Pancreas (tissue), 10 donors: Measurements from ENCODE around the gene RBM6. TPM values are rescaled to one million over a fixed set of nuclear protein-coding genes. Genes with fewer than 3 reads are reported as not detected.

Experiments used
- ATAC-seq, 4 donors: fragments of 200-7000 bp; cut with Tn5 transposase; one replicate each; pipeline versions ENCODE4 v1.8.0 to v1.9.1; 2020; ENCODE audit warnings: mild to moderate bottlenecking in 4 of 4, moderate library complexity in 4 of 4
- DNase-seq, 6 donors: peaks; one replicate each; pipeline ENCODE4 v3.0.0-alpha.2; 2020
- FAIRE-seq: peaks from 2 replicates; lab custom pipeline; 2012; peaks lifted over from hg19 to GRCh38; lab: Jason Lieb, UNC
- H3K27ac ChIP-seq, 4 donors: fragments of 200-600 bp; sonication (generic); 1 replicate in 3 of 4; 2 replicates in 1 of 4; pipeline versions ENCODE4 v1.5.0 to v1.8.0; 2020
- H3K27me3 ChIP-seq, 4 donors: fragments of 200-600 bp; one replicate each; pipeline ENCODE4 v1.8.0; 2021
- H3K36me3 ChIP-seq, 3 donors: fragments of 200-600 bp; sonication (generic) in 1 of 3; one replicate each; pipeline versions ENCODE4 v1.5.0 to v1.8.0; 2020 to 2021
- H3K4me1 ChIP-seq, 3 donors: fragments of 200-600 bp; one replicate each; pipeline ENCODE4 v1.8.0; 2021
- H3K4me3 ChIP-seq, 4 donors: fragments of 200-600 bp; sonication (generic) in 2 of 4; one replicate each; pipeline versions ENCODE4 v1.5.0 to v1.8.0; 2020 to 2021
- H3K9me3 ChIP-seq, 4 donors: fragments of 200-600 bp; one replicate each; pipeline ENCODE4 v1.8.0; 2021
- WGBS, 2 donors: extraction: QIAGEN DNeasy Blood & Tissue Kit; methylation state at CpG; one replicate each; pipeline ENCODE4 v1.1.7; 2013; 5-methylcytosine and 5-hydroxymethylcytosine counted together
- intact Hi-C, 3 donors: fragments of 100-400 bp; cut with DNase I; formaldehyde crosslinking; loops; one replicate each; pipeline versions ENCODE4 v1.11.1 to v1.14.2; 2022
- polyA plus RNA-seq, 2 donors: library from polyadenylated mRNA; stranded (reverse); fragments of 200-250 nt; gene quantifications; one replicate each; pipeline ENCODE4 v1.2.3, GENCODE V29; 2013
- total RNA-seq, 6 donors: library from RNA; stranded (reverse); fragmentation: NEBNext Ultra II Directional in 4 of 6; extraction: Animal tissue kit (Norgen Biotek cat#: 25700) in 4 of 6; gene quantifications; one replicate each; pipeline versions ENCODE4 v1.2.1 to v1.2.4, GENCODE V29; 2021 to 2023
- TF ChIP-seq, protein P1 (sequence below), 4 donors: fragments of 200-600 bp; sonication (generic) in 3 of 4; IDR thresholded peaks; one replicate each; pipeline versions ENCODE4 v1.5.0 to v1.8.0; 2021; ENCODE audit warnings: antibody characterized with exemption in 4 of 4
- donor health status: healthy with polysubstance abuse.
- donor health status: DM: no; HTN: no; CAD: no; lungs with moderate emphysema.
- donor health status: DM: no; HTN: no; CAD: no.
- donor health status: control.
- donor health status: control.
- donor health status: Bipolar disorder and iron deficiency.
- donor health status: DM: yes; HTN: yes; CAD: no.
- donor health status: DM: no; HTN: no; CAD: no.
- donor health status: DM: no; HTN: no; CAD: no.
- donor health status: DM: yes; HTN: yes; CAD: no.

Gene RBM6
- total and polyA plus RNA-seq, 8 donors, result 24.9 to 249 (median 43.9) TPM

DNA sequence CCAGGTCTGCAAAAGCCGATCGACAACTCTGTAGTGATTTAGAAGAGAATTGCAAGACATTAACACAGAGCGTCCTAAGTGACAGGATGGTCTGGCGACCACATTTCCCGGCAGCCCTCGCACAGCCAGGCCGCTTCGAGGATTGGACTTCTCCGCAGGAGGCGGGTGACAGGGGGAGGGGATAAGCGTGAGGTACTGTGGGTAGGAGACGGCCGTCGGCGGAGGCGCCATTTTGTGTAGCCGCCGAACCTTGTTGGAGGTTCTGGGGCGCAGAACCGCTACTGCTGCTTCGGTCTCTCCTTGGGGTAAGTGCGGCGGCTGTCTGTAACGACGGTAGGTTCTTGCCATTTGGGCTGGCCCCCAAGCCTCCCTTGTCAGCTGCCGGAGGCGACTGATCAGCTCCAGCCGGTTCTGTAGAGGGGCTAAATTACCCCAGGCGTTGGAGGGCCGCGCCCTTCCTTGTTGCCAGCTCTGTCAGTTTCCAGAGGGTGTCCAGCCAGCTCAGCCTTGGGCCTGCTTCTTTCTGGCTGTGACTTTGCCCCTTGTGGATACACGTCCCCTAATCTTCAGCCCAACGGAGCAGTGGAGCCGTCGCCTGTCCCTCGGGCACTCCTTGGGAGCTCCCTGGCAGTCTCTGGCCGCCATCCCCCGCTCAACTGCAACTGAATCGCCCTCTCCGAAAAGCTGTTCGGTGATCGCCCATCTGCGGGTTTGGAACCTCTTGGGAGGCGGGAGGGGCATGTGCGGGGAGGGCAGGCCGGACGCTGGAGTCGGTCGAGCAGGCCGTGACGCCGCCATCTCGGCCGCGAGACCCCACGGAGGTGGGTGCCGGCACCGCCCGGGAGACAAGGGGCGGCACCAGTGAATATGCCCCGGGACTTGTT is 149.0 kb downstream of the RBM6 start, which contains the start of gene RBM5:
RBM5 (plus strand) TSS at position 195 of the 884 bp plus-strand sequence. CDS start 1,516 bp downstream, outside the sequence.
- Histone ChIP-seq H3K36me3 (peaks cover 0 to 34% (median 13%) of the 10 kb centered on the region in 3 donors), H3K27me3 (no peaks in the 10 kb centered on the region), H3K9me3 (no peaks in the 10 kb centered on the region), H3K4me3 (peak within 1 kb of the TSS; percentile 58 to 99 (median 96)), H3K4me1 (peaks cover 6 to 14% (median 14%) of the 10 kb centered on the region in 3 donors), H3K27ac (peak within 1 kb of the TSS; percentile 88 to 96 (median 92))
- FAIRE-seq, result peak; percentile 66
- DNase-seq, result peak; percentile 89 to 96 (median 90)
- WGBS, 2 donors, result 0% methylated on average over 61 of the region's 61 CpGs
- ATAC-seq, result peak; percentile 99 to 100 (median 99)
- intact Hi-C loops, result no loop called here
- TF ChIP-seq, protein P1, sequence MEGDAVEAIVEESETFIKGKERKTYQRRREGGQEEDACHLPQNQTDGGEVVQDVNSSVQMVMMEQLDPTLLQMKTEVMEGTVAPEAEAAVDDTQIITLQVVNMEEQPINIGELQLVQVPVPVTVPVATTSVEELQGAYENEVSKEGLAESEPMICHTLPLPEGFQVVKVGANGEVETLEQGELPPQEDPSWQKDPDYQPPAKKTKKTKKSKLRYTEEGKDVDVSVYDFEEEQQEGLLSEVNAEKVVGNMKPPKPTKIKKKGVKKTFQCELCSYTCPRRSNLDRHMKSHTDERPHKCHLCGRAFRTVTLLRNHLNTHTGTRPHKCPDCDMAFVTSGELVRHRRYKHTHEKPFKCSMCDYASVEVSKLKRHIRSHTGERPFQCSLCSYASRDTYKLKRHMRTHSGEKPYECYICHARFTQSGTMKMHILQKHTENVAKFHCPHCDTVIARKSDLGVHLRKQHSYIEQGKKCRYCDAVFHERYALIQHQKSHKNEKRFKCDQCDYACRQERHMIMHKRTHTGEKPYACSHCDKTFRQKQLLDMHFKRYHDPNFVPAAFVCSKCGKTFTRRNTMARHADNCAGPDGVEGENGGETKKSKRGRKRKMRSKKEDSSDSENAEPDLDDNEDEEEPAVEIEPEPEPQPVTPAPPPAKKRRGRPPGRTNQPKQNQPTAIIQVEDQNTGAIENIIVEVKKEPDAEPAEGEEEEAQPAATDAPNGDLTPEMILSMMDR (IDR thresholded peaks at IDR 0.05), result no peak

GRCh38 chr3:50089609-50089945 is 149.6 kb downstream of the RBM6 start:
- Histone ChIP-seq H3K4me3 (peak overlapping the region; percentile 58 to 99 (median 96)), H3K9me3 (no peaks in the 10 kb centered on the region), H3K4me1 (peaks cover 6 to 14% (median 14%) of the 10 kb centered on the region in 3 donors), H3K36me3 (peaks cover 0 to 40% (median 19%) of the 10 kb centered on the region in 3 donors), H3K27ac (peak overlapping the region in 3 of 4 donors; percentile 88 to 96 (median 90)), H3K27me3 (no peaks in the 10 kb centered on the region)
- WGBS, 2 donors, result 1% methylated on average over 16 of the region's 16 CpGs
- intact Hi-C loops, result no loop called here
- ATAC-seq, result peak; percentile 20 to 36 (median 27)
- FAIRE-seq, result no peak
- TF ChIP-seq, protein P1 (IDR thresholded peaks at IDR 0.05), result no peak
- DNase-seq, result no peak

GRCh38 chr3:50090984-50091383 is 151.0 kb downstream of the RBM6 start:
- no peak for ATAC-seq
- DNase-seq, result no peak
- intact Hi-C loops, result no loop called here
- TF ChIP-seq, protein P1 (IDR thresholded peaks at IDR 0.05), result no peak
- Histone ChIP-seq H3K9me3 (no peaks in the 10 kb centered on the region), H3K27me3 (no peaks in the 10 kb centered on the region), H3K4me3 (peak overlapping the region in 1 of 4 donors; percentile 96), H3K27ac (no peak overlapping the region), H3K36me3 (peaks cover 0 to 54% (median 33%) of the 10 kb centered on the region in 3 donors), H3K4me1 (peaks cover 6 to 17% (median 14%) of the 10 kb centered on the region in 3 donors)
- no peak for FAIRE-seq

DNA sequence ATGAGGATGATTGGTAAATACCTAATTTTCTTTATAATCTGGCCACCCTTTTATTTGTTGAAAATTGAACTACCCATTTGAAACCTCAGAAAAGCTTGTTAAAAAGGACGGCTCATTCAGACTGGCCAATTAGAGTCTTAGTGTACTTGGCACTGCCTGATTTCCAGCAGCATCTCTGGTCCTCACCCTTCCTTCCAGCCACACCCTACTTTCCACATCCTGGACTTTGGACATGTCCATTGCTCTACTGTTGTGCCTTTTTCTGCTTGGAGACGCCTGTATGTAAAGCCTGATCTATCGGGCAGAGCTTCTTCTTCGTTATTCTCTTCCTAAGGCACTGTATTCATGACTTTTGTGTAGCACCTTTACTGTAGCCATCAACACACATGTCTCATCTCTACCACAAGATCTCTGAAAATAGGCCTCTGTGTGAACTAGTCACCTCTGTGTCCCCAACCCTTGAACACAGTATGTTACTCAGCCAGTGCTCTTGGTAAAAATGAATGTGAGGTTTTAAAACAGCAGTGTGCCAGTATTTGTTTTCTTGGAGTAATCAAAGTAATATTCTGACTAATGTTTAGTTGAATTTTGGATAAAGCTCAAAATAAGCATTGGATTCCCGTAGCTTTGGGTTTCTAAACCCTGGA is 155.5 kb downstream of the RBM6 start:
- DNase-seq (no peak), ATAC-seq (peak in 1 of 4 donors; percentile 35), FAIRE-seq (no peak)
- Histone ChIP-seq H3K9me3 (no peaks in the 10 kb centered on the region), H3K36me3 (peaks cover 4 to 99% (median 52%) of the 10 kb centered on the region in 3 donors), H3K27ac (no peak overlapping the region), H3K27me3 (no peaks in the 10 kb centered on the region), H3K4me1 (peaks cover 6 to 12% (median 11%) of the 10 kb centered on the region in 3 donors), H3K4me3 (no peak overlapping the region)
- 82 to 84% methylated on average over 5 of the region's 5 CpGs for WGBS, 2 donors
- intact Hi-C loops, result no loop called here
- TF ChIP-seq, protein P1 (IDR thresholded peaks at IDR 0.05), result no peak
